GM12865 (cell line): ENCODE measurements around the gene LYPD6.

Source experiments
- DNase-seq: peaks from one replicate; pipeline ENCODE4 v3.0.0; 2010; ENCODE audit warnings: low read depth
- H3K4me3 ChIP-seq: 2 replicates; pipeline ENCODE4 v1.5.1; 2011; ENCODE audit warnings: mild to moderate bottlenecking, low read depth, low read length, control low read depth
- TF ChIP-seq, protein P1 (sequence below): IDR thresholded peaks from 2 replicates; pipeline ENCODE4 v1.5.1; 2011; ENCODE audit warnings: low read length, control low read depth, low read depth, inconsistent platforms; ENCODE audit not compliant: insufficient read depth; ENCODE audit errors: missing control alignments

Gene LYPD6

DNA sequence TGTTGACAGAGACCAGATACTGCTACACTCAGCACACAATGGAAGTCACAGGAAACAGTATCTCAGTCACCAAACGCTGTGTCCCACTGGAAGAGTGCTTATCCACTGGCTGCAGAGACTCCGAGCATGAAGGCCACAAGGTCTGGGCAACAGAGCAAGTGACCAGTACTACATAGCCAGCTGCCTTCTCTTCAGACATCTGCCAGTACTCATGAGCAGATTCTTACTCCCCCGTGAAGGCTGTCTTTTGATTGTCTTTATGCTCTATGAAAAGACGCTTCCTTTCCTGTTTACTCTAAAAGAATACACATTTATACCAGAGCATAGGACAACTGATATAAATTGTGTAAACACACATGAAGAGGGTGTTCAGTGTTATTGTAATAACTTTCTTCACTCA is 138.2 kb downstream of the LYPD6 start:
- no peak for DNase-seq
- no peak overlapping the region for H3K4me3 ChIP-seq
- TF ChIP-seq, protein P1, sequence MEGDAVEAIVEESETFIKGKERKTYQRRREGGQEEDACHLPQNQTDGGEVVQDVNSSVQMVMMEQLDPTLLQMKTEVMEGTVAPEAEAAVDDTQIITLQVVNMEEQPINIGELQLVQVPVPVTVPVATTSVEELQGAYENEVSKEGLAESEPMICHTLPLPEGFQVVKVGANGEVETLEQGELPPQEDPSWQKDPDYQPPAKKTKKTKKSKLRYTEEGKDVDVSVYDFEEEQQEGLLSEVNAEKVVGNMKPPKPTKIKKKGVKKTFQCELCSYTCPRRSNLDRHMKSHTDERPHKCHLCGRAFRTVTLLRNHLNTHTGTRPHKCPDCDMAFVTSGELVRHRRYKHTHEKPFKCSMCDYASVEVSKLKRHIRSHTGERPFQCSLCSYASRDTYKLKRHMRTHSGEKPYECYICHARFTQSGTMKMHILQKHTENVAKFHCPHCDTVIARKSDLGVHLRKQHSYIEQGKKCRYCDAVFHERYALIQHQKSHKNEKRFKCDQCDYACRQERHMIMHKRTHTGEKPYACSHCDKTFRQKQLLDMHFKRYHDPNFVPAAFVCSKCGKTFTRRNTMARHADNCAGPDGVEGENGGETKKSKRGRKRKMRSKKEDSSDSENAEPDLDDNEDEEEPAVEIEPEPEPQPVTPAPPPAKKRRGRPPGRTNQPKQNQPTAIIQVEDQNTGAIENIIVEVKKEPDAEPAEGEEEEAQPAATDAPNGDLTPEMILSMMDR = no peak

DNA sequence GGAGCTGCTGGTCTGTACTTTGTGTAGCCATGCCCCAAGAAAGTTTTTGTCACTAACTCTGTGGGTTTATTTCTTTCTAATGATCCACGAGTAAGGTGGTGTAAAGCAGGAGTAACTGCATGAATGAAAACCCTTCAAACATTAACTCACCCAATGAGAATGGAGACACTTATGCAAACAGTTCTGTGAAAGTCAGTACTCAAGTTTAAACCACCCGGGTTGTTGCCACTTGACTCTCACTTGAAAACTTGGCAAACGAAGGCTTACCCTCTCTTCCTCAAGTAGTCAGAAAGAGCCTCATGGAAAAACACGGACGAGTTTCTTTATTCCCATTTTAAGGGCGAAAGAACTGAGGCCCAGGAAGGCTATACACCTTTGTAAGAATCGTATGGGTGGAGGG is 139.7 kb downstream of the LYPD6 start:
- no peak for DNase-seq
- TF ChIP-seq, protein P1 = no peak
- H3K4me3 ChIP-seq = no peak overlapping the region

DNA sequence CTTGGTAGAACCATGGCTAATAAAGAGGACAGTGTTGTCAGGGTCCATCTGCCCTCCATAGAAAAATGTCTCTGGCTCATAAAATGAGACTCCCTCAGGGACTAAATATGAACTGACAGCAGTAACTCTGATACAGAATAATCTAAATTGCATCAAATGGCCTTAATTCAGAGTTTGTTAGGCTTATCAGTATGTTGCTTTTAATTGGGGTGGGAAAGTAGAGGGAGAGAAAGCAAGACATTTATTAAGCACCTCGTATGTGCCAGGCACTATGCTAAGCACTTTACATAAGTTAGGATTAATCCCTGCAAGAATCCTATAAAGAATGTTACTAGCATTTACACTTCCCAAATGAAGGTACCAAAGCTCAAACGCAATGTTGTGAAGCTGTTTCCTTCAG is 142.0 kb downstream of the LYPD6 start:
- DNase-seq = no peak
- TF ChIP-seq, protein P1 = no peak
- H3K4me3 ChIP-seq = no peak overlapping the region

DNA sequence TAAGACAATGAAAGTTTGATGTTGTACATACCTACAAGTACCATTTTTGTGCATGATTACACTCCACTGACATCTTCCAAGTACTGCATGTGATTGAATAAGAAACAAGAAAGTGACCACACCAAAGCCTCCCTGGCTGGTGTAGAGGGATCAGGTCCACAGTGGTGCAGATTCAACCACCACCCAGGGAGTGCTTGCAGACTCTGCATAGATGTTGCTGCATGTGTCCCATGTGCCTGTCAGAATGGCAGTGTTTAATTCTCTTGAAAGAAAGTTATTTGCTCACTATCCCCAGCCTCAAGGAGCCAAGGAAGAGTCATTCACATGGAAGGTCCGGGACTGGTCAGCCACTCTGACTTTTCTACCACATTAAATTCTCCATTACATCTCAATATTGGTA is 142.7 kb downstream of the LYPD6 start:
- DNase-seq = no peak
- TF ChIP-seq, protein P1 = no peak
- H3K4me3 ChIP-seq = no peak overlapping the region

DNA sequence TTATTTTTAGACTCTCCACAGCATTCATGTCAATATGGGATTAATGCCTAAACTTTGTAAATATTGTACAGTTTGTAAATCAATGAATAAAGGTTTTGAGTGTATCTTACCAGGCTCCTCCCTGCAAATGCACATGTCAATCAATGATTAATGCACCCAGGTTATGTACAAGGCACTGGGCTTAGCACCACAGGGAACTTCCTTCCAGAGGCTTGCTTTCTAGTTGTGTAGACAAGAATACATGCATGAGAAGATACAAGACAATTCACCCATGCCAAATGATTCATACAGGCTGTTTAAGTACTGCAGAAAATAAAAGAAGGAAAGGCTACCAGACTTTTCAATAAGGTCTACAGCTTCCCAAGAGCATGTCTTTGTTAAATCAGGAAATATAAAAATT is 143.1 kb downstream of the LYPD6 start:
- DNase-seq = no peak
- TF ChIP-seq, protein P1 = no peak
- H3K4me3 ChIP-seq = no peak overlapping the region

DNA sequence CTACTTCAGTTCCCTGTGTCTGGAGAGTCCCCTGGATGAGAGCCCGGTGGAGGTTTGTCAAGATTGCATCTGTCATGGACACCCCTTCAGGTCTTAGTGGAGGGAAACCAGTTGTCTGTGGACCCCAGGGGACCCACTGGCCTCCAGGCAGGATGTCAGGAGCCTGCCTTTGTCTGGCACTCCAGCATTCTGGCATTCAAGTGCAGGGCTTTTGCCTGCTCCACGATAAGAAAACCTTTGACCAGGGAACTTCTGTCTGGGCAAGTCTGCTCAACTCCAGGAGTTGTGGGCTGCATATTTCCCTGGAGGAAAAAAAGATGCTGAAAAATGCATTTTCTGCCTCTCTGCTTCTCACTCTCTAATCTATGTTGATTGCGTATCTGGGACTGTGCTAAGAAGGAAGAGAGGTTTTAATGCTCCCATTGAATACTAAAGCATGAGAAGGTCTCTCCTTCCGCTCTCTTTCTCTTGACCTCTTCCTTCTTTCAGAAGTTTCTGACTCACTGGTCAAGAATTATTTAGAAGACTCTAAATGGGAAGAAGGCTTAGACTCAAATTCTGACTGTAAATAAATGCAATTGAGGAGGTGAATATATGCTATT is 152.7 kb downstream of the LYPD6 start:
- H3K4me3 ChIP-seq = no peak overlapping the region
- TF ChIP-seq, protein P1 = no peak
- DNase-seq = no peak

DNA sequence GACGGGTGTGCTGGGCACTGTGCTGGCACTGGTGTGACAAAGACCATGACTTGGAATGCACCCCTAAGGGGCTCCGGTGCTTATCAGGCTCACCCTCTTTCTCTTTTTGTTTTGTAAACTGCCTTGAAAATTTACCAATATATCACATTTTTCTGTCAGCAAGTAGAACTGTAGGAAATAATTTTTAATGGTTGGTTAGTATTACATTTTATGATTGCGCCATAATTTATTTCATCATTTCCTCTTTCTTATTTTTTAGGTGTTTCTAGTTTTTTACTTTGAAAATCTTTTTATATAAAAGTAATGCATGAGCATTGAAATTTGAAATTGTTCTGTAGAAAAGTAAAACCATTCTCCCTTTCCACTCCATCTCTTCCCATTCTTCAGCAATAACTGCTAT is 156.3 kb downstream of the LYPD6 start:
- DNase-seq = no peak
- no peak overlapping the region for H3K4me3 ChIP-seq

More for the DNA sequence above, 156.3 kb downstream of the LYPD6 start:
- TF ChIP-seq, protein P1 = no peak
